Measurements from ENCODE around the gene RDH11.

DNA sequence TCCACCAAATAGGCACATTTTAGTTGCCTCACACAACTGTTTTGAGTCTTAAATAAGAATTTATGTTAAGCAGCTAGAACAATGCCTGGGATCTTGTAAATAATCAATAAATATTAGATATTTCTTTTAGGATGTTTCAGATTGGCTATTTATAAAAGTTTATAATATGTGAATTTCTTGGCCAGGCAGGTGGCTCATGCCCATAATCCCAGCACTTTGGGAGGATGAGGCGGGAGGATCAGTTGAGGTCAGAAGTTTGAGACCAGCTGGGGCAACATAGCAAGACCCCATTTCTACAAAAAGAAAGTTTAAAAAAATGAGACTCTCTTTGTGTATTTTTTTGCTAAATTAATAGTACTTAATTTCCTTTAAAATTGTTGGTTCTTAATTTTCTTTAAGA, 54.1 kb downstream of the RDH11 start:
- TF ChIP-seq, protein P1, sequence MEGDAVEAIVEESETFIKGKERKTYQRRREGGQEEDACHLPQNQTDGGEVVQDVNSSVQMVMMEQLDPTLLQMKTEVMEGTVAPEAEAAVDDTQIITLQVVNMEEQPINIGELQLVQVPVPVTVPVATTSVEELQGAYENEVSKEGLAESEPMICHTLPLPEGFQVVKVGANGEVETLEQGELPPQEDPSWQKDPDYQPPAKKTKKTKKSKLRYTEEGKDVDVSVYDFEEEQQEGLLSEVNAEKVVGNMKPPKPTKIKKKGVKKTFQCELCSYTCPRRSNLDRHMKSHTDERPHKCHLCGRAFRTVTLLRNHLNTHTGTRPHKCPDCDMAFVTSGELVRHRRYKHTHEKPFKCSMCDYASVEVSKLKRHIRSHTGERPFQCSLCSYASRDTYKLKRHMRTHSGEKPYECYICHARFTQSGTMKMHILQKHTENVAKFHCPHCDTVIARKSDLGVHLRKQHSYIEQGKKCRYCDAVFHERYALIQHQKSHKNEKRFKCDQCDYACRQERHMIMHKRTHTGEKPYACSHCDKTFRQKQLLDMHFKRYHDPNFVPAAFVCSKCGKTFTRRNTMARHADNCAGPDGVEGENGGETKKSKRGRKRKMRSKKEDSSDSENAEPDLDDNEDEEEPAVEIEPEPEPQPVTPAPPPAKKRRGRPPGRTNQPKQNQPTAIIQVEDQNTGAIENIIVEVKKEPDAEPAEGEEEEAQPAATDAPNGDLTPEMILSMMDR (conservative IDR thresholded peaks at IDR 0.05; ENCODE audit: low read depth in 2 of 2) = no peak
- TF ChIP-seq POLR2AphosphoS5 (IDR thresholded peaks at IDR 0.05; ENCODE audit: low read depth) (no peak), NANOG (IDR thresholded peaks at IDR 0.05; ENCODE audit: borderline replicate concordance) (no peak), CREB1 (CRISPR knock-in tag; IDR thresholded peaks at IDR 0.05; ENCODE audit: low read depth) (no peak), EZH2phosphoT487 (IDR thresholded peaks at IDR 0.05; ENCODE audit: unreplicated experiment) (no peak), EZH2 (IDR thresholded peaks at IDR 0.05; ENCODE audit: low read depth, unreplicated experiment) (no peak), ZNF114 (CRISPR knock-in tag; IDR thresholded peaks at IDR 0.05) (no peak), JUNB (IDR thresholded peaks at IDR 0.05; ENCODE audit: unreplicated experiment) (no peak)
- TF ChIP-seq, protein P2, sequence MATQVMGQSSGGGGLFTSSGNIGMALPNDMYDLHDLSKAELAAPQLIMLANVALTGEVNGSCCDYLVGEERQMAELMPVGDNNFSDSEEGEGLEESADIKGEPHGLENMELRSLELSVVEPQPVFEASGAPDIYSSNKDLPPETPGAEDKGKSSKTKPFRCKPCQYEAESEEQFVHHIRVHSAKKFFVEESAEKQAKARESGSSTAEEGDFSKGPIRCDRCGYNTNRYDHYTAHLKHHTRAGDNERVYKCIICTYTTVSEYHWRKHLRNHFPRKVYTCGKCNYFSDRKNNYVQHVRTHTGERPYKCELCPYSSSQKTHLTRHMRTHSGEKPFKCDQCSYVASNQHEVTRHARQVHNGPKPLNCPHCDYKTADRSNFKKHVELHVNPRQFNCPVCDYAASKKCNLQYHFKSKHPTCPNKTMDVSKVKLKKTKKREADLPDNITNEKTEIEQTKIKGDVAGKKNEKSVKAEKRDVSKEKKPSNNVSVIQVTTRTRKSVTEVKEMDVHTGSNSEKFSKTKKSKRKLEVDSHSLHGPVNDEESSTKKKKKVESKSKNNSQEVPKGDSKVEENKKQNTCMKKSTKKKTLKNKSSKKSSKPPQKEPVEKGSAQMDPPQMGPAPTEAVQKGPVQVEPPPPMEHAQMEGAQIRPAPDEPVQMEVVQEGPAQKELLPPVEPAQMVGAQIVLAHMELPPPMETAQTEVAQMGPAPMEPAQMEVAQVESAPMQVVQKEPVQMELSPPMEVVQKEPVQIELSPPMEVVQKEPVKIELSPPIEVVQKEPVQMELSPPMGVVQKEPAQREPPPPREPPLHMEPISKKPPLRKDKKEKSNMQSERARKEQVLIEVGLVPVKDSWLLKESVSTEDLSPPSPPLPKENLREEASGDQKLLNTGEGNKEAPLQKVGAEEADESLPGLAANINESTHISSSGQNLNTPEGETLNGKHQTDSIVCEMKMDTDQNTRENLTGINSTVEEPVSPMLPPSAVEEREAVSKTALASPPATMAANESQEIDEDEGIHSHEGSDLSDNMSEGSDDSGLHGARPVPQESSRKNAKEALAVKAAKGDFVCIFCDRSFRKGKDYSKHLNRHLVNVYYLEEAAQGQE (IDR thresholded peaks at IDR 0.05; ENCODE audit: unreplicated experiment) = no peak
- TF ChIP-seq, protein P3, sequence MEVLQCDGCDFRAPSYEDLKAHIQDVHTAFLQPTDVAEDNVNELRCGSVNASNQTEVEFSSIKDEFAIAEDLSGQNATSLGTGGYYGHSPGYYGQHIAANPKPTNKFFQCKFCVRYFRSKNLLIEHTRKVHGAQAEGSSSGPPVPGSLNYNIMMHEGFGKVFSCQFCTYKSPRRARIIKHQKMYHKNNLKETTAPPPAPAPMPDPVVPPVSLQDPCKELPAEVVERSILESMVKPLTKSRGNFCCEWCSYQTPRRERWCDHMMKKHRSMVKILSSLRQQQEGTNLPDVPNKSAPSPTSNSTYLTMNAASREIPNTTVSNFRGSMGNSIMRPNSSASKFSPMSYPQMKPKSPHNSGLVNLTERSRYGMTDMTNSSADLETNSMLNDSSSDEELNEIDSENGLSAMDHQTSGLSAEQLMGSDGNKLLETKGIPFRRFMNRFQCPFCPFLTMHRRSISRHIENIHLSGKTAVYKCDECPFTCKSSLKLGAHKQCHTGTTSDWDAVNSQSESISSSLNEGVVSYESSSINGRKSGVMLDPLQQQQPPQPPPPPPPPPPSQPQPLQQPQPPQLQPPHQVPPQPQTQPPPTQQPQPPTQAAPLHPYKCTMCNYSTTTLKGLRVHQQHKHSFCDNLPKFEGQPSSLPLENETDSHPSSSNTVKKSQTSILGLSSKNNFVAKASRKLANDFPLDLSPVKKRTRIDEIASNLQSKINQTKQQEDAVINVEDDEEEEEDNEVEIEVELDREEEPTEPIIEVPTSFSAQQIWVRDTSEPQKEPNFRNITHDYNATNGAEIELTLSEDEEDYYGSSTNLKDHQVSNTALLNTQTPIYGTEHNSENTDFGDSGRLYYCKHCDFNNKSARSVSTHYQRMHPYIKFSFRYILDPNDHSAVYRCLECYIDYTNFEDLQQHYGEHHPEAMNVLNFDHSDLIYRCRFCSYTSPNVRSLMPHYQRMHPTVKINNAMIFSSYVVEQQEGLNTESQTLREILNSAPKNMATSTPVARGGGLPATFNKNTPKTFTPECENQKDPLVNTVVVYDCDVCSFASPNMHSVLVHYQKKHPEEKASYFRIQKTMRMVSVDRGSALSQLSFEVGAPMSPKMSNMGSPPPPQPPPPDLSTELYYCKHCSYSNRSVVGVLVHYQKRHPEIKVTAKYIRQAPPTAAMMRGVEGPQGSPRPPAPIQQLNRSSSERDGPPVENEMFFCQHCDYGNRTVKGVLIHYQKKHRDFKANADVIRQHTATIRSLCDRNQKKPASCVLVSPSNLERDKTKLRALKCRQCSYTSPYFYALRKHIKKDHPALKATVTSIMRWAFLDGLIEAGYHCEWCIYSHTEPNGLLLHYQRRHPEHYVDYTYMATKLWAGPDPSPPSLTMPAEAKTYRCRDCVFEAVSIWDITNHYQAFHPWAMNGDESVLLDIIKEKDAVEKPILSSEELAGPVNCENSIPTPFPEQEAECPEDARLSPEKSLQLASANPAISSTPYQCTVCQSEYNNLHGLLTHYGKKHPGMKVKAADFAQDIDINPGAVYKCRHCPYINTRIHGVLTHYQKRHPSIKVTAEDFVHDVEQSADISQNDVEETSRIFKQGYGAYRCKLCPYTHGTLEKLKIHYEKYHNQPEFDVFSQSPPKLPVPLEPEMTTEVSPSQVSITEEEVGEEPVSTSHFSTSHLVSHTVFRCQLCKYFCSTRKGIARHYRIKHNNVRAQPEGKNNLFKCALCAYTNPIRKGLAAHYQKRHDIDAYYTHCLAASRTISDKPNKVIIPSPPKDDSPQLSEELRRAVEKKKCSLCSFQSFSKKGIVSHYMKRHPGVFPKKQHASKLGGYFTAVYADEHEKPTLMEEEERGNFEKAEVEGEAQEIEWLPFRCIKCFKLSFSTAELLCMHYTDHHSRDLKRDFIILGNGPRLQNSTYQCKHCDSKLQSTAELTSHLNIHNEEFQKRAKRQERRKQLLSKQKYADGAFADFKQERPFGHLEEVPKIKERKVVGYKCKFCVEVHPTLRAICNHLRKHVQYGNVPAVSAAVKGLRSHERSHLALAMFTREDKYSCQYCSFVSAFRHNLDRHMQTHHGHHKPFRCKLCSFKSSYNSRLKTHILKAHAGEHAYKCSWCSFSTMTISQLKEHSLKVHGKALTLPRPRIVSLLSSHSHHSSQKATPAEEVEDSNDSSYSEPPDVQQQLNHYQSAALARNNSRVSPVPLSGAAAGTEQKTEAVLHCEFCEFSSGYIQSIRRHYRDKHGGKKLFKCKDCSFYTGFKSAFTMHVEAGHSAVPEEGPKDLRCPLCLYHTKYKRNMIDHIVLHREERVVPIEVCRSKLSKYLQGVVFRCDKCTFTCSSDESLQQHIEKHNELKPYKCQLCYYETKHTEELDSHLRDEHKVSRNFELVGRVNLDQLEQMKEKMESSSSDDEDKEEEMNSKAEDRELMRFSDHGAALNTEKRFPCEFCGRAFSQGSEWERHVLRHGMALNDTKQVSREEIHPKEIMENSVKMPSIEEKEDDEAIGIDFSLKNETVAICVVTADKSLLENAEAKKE (CRISPR knock-in tag; IDR thresholded peaks at IDR 0.05) = no peak
